ENCODE data around the gene SLC25A19.
"Not testable (repeated sequence)": the region's sequence is repeated elsewhere in the genome, so short reads cannot be mapped to it uniquely, and the experiment has no call there.

Gene SLC25A19

GRCh38 chr17:75267411-75268232 is 21.6 kb downstream of the SLC25A19 start:
- peak; percentile 72 for DNase-seq (ENCODE audit: low spot score)

- DNase-seq (ENCODE audit: low spot score): no peak
These were observed 22.2 kb downstream of the SLC25A19 start for GRCh38 chr17:75267153-75267410.

GRCh38 chr17:75266316-75267152 is 22.7 kb downstream of the SLC25A19 start:
- DNase-seq (ENCODE audit: low spot score): no peak

GRCh38 chr17:75265614-75266315 is 23.5 kb downstream of the SLC25A19 start:
- DNase-seq (ENCODE audit: low spot score): no peak

- no peak for DNase-seq (ENCODE audit: low spot score)
These were observed 26.2 kb downstream of the SLC25A19 start for GRCh38 chr17:75263055-75263454.

- DNase-seq (ENCODE audit: low spot score): no peak
These were observed 27.1 kb downstream of the SLC25A19 start for GRCh38 chr17:75262112-75262606.

- DNase-seq (ENCODE audit: low spot score): peak; percentile 82
These were observed 27.7 kb downstream of the SLC25A19 start, which contains the start of the genes GGA3 and MRPS7 for GRCh38 chr17:75261336-75262111. TSS of gene GGA3 (minus strand) at chr17:75261606. CDS start at chr17:75261587, 19 bp downstream. TSS of gene MRPS7 (plus strand) at chr17:75261879. CDS start at chr17:75261901, 22 bp downstream.

- DNase-seq (ENCODE audit: low spot score): no peak
These were observed 28.4 kb downstream of the SLC25A19 start for GRCh38 chr17:75260641-75261335.

GRCh38 chr17:75257228-75257627 is 32.0 kb downstream of the SLC25A19 start:
- DNase-seq (ENCODE audit: low spot score): not testable (repeated sequence)

GRCh38 chr17:75255954-75256698 is 33.1 kb downstream of the SLC25A19 start:
- DNase-seq (ENCODE audit: low spot score): not testable (repeated sequence)

- DNase-seq (ENCODE audit: low spot score): no peak
These were observed 37.0 kb downstream of the SLC25A19 start for GRCh38 chr17:75252039-75252816.

GRCh38 chr17:75250009-75250471 is 39.2 kb downstream of the SLC25A19 start:
- no peak for DNase-seq (ENCODE audit: low spot score)

GRCh38 chr17:75249564-75249963 is 39.7 kb downstream of the SLC25A19 start:
- DNase-seq (ENCODE audit: low spot score): no peak

GRCh38 chr17:75246404-75246803 is 42.8 kb downstream of the SLC25A19 start:
- no peak for DNase-seq (ENCODE audit: low spot score)

- no peak for DNase-seq (ENCODE audit: low spot score)
These were observed 44.2 kb downstream of the SLC25A19 start for GRCh38 chr17:75245011-75245410.

GRCh38 chr17:75244133-75244866 is 44.9 kb downstream of the SLC25A19 start:
- DNase-seq (ENCODE audit: low spot score): no peak

GRCh38 chr17:75242461-75243042 is 46.7 kb downstream of the SLC25A19 start:
- DNase-seq (ENCODE audit: low spot score): no peak

- no peak for DNase-seq (ENCODE audit: low spot score)
These were observed 47.2 kb downstream of the SLC25A19 start for GRCh38 chr17:75241996-75242460.

All from HuH-7.5 (cell line).